GM21723 (cell line): ENCODE results near the gene KIAA0513.
A peak's percentile ranks its signal among the peaks of the same experiment; 100 is the strongest.
"Not testable (repeated sequence)": the region's sequence is repeated elsewhere in the genome, so short reads cannot be mapped to it uniquely, and the experiment has no call there.

ENCODE experiments used
- ATAC-seq: cut with Tn5 transposase; IDR thresholded peaks from one replicate; pipeline ENCODE4 v1.9.1; 2021; ENCODE audit warnings: mild to moderate bottlenecking, moderate library complexity; ENCODE audit not compliant: unreplicated experiment

The KIAA0513 gene

GRCh38 chr16:85028685-85029407 is 1.3 kb downstream of the KIAA0513 start:
- peak; percentile 34 for ATAC-seq

DNA sequence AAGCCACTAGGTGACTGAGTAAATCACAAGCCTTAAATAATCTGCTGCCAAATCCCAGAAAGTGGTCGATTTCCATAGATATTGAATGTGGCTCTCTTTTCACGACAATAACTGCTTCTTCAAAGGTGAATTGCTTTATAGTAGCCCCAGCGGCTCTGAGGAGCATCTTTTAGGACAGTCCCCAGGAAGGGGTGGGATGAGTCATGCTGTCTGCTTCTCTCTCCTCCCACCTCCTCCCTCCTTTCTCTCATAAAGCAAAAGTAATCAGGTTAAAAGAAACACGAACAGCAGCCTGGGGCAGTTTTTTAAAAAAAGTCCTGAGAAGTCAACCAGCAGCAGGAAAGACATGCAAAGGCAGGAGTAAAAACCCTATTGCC is 1.8 kb downstream of the KIAA0513 start:
- ATAC-seq: no peak

GRCh38 chr16:85029981-85030401 is 2.4 kb downstream of the KIAA0513 start:
- ATAC-seq: no peak

DNA sequence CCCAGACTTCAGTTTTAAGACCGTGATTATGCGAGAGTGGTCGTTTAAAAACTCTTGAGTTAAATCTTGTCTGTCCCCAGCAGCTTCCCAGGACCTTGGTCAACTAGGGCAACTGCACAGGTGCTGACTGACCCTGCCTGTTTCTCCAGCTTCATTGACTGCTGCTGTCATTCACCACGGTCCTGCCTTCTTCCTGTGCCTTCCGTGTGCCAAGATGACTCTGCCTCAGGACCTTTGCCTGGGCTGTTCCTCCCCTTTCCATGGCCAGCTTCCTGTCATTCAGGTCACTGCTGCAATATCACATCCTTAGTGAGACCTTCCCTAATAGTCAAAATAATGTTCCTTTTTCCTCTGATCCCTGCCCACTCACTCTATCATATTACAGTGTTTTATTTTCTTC is 3.9 kb downstream of the KIAA0513 start:
- ATAC-seq: no peak

DNA sequence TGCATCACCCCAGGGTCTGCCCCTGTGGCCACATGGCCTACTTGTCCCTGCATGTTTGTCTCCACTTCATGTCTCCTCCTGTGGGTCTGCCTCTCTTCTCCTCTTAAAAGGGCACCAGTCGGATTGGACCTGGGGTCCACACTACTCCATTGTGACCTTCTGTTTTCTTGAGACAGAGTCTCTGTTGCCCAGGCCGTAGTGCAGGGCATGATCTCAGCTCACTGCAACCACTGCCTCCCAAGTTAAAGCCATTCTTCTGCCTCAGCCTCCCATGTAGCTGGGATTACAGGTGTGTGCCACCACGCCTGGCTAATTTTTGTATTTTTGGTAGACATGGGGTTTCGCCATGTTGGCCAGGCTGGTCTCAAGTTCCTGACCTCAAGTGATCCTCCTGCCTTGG is 4.6 kb downstream of the KIAA0513 start:
- not testable (repeated sequence) for ATAC-seq

GRCh38 chr16:85033171-85033570 is 5.6 kb downstream of the KIAA0513 start:
- ATAC-seq: no peak

GRCh38 chr16:85034591-85035433 is 7.2 kb downstream of the KIAA0513 start:
- no peak for ATAC-seq

- ATAC-seq: no peak
Observed at GRCh38 chr16:85036236-85037049, 8.8 kb downstream of the KIAA0513 start.

DNA sequence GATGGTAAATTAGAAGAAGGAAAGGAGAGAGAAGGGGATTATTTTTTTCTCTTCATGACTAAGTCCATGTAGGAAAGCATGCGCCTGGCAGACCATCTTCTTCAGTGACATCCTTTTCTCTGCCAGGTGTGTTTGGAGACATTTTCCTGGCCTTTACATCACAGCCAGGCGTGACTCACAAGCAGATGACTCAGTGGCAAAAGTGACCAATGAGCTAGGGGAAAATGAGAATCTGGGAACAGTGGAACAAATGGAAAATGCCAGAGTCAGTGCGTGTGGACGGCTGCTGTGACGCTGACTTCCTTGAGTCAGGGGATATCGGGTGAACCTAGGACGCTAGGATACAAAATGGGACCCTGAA is 9.4 kb downstream of the KIAA0513 start:
- no peak for ATAC-seq

GRCh38 chr16:85037721-85038120 is 10.1 kb downstream of the KIAA0513 start:
- no peak for ATAC-seq

GRCh38 chr16:85040685-85041084 is 13.1 kb downstream of the KIAA0513 start:
- ATAC-seq: no peak

DNA sequence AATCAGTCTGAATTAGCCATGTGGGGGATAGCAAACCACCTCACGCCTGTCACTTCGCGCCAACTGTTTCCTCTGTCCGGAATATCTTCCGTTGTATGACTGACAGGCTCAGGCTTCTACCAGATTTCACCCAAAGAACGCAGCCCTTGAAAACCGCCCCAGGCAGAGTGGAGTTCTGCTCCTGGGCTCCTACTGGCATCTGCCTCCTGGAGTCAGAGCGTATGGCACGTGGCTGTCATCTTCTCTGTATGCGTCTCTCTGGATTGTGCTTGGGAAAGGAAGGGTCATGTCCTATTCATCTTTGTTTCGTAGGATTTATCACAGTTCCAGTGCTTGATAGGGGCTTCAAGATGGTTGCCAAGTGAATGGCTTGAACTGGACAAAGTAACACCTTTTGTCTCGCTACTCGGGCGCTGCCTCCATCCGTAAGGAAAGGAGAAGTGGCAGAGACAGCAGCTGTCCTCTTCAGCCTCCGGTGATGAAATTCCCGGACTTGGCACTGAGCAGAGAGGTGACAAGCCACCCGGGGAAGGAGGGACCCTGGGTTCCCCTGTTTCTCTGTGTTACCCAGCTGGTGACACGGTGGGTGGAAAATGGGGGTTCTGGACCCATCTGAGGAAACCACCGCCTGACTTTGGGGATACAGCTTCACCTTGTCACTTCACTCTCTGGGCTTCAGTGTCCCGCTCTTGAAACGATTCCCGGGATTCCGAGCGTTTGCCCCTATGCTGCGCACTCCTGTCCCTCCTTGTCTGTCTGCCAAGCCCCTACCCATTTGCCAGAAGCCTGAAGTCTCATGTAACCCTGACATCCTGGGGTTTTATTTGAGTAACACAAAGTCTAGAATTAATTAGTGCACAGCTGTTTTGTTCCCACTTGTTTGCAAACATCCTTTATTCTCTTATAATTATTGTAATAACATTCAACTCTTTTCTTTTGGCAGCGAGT is 13.9 kb downstream of the KIAA0513 start:
- ATAC-seq: no peak

DNA sequence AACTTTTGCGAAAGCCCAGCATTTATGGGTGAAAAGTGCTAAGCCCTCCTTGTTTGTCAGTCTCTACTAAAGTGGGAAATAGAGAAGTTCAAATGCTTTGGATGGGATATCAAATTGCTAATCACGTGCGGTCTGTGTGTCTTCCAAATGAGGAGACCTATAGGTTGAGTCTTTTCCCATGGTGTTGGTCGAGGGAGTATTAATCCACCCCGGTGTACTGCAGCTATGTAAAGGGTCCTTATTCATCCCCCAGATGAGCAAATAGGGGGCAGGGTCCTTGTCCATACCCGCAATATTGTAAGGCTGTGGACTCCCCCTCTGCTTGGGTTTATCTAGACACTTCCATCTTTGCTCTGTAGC is 14.6 kb downstream of the KIAA0513 start:
- no peak for ATAC-seq

- ATAC-seq: no peak
Observed at GRCh38 chr16:85042606-85043005, 15.0 kb downstream of the KIAA0513 start.

DNA sequence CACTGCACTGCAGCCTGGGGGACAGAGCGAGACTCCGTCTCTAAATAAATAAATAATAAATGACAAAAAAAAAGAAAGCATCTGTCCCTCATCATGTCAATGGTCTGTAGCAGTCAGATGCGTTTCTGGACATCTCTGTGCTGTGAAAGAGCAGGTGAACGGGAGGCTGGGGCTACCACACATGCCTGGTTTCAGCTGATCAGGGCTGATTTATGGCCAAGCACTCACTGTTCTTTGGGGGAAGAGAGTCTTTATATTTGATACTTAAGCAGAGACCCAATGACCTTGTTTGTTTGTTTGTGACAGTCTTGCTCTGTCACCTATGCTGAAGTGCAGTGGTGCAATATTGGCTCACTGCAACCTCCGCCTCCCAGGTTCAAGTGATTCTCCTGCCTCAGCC is 17.5 kb downstream of the KIAA0513 start:
- ATAC-seq: no peak

DNA sequence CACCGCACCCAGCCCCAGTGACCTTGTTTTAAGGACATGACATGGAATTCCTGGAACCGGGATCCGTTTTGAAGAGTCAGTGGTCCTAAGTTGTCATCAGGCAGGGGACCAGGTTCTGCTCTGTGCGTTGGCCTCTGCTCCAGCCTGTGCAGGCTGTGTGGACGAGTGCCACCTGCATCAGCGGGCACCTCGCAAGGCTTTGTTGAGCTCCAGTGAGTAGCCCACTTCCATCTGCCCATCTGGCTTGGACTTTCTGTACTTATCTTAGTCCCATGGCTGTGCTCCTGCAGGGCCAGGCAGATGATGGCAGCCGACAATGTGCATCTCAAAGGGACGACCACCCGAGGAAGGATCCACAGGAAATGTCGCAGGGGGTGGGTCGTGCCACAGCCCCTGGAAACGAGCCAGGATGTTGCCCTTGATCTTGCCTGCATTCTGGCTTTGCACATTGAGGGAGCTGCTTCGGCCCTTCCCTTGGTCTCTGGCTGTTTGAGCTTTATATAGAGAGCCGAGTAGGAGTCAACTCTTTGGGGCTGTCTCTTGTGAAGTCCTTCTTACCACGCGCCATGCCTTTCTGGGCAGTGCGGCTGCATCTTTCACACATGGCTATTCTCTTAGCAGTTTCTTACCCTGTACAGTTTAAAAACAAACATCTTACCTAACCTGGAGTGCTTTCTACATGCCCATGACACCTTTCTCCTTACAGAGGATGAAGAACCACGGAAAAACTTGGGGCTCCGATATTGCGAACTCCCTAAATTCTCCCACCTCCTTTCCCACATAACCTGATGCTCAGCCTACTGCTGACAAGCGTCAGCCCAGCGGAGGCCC is 18.3 kb downstream of the KIAA0513 start:
- no peak for ATAC-seq

GRCh38 chr16:85046472-85046916 is 18.9 kb downstream of the KIAA0513 start:
- ATAC-seq: no peak

DNA sequence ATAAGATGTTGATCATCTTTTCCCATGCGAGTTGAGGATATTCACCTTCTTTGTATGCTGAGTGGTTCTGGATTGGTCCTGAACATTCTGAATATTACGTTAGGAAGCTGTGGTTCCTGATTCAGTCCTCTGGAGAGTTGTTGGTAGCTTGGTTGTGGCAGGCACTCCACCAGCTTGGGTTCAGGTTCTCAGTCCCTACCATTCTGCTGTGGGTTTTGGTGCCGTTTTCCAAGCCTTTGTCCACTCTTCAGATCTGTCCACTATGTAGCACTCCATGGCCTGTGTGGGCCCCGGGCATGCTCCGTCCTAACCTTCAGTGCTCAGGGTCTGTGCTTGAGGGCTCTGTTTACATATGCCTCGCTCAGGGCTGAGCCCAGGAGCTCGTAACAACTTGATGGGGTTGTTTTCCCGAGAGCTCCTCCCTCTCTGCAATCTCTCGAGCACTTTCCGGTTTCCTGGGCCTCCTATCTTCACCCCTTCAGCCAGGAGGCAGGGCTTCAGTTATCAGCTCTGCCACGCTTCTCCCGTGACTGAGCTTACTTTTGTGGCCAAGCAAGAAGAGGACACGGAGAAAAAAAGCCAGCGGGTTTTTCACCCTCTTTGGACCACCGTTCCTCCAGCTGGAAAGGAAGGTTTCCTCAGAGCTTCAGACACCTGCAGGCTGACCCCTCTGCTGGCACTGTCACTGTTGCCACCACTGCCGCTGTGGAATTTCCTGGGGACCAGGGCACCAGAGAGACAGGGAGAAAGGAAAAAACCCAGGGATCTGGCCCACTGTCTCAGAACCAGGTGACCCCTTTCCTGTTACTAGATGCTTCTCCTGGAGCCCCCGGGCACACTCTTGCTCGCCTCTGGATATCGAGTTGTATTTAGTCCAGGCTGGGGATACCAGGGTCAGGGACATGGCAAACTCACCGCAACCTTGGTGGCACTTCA is 19.6 kb downstream of the KIAA0513 start:
- ATAC-seq: no peak
